ENCODE measurements around the gene AFAP1.

- TF ChIP-seq POLR2A (IDR thresholded peaks at IDR 0.05; ENCODE audit: low read depth, low read length) (no peak), TAF1 (IDR thresholded peaks at IDR 0.05; ENCODE audit: borderline replicate concordance, low read depth, low read length) (no peak)
Measured at GRCh38 chr4:7759216-7759615, 180.4 kb downstream of the AFAP1 start.
